ENCODE results near the gene NAB2. TPM values are rescaled to one million over a fixed set of nuclear protein-coding genes. Genes with fewer than 3 reads are reported as not detected.
"Not testable (repeated sequence)": the region's sequence is repeated elsewhere in the genome, so short reads cannot be mapped to it uniquely, and the experiment has no call there.

Gene NAB2, protein sequence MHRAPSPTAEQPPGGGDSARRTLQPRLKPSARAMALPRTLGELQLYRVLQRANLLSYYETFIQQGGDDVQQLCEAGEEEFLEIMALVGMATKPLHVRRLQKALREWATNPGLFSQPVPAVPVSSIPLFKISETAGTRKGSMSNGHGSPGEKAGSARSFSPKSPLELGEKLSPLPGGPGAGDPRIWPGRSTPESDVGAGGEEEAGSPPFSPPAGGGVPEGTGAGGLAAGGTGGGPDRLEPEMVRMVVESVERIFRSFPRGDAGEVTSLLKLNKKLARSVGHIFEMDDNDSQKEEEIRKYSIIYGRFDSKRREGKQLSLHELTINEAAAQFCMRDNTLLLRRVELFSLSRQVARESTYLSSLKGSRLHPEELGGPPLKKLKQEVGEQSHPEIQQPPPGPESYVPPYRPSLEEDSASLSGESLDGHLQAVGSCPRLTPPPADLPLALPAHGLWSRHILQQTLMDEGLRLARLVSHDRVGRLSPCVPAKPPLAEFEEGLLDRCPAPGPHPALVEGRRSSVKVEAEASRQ
- 16.3 and 19.6 TPM in 2 replicates for total RNA-seq (2014; rRNA removed; shearing (Covaris generic))
- 18.9 and 35.8 TPM in 2 replicates for polyA plus RNA-seq (2014; cell fraction: nucleus; rRNA removed)

DNA sequence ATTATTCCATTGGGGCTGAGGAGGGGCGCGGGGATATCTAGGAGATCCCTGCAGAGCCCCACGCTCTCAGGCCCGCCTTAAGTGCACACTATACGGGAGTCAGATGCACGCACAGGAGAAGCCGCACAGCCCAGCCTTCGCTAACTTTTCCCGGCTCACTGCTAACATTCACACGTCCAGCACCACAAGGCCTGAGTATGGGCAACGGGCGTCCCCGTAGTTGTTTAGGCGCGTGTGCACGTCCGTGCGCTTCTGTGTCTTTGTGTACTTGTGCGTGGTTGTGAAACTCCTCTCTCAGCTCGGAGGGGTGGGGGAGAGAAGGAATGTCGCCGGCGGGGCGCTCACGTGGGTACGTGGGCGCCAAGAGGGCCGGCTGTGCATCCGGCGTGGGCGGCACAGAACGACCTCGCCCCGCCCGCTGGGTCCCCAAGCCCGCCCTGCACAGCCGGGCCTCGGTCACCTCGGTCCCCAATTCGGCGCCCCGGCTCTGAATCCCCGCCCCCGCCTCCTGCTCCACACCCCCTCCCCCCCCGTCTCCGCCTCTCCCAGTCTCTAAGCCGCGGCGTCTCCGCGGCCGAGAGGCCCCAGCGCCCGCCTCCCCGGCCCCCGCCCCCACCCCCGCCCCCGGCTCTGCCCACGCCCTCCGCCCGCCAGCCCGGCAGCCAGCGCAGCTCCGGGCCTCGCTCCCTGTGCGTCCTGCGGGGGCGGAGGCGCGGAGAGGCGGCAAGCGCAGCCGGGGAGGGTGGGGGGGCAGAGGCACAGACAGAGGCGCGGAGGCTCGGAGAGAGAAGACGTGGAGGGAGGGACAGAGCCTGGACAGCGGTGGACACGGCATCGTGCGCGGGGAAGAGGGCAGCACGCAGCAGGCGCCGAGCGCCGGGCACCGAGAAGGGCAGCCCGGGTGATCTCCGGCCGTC, at the start of gene NAB2:
Gene NAB2 (plus strand): TSS at position 761 of the 917 bp plus-strand sequence. CDS start 158 bp downstream, outside the sequence.
- DNase-seq (ENCODE audit: extremely low read depth, low read depth) = peak; percentile 94

DNA sequence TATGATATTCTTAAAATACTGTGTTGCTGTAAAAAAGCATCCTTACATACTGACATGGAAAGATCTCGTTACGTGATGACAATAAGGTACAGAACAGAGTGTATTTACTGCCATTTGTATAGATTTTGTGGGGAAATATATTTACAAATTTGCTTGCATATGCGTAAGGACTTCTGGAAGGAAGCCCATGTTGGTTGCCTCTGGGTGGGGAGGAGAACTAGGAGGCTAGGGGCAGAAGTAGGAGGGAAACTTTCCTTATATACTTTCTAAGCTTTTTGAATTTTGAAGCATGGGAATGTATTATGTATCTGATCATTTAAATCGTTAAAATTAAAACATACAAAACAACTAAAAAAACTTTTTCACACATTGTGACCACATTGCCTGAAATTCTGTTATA, 48.7 kb upstream of the NAB2 start:
- no peak for DNase-seq (ENCODE audit: extremely low read depth, low read depth)

DNA sequence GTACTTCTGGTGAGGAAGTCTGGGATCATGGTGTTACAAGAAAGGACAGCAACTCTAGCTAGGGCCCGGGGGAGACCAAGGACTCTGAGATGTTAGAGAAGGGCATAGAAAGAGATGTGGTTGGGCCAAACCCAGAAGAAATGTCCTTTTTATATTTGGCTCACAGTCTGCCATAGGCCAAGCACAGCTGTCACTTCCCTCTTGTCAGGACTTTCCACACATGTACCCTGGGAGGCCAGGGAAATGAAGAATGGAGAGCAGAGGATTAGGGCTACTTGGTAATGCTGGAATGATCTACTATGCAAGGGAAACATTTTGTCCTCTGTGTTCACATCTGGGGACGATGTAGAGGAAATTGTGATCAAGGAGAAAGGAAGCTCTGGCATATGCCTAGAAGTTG, 48.2 kb upstream of the NAB2 start:
- DNase-seq (ENCODE audit: extremely low read depth, low read depth) = no peak

GRCh38 chr12:57042695-57043094, 46.2 kb upstream of the NAB2 start:
- no peak for DNase-seq (ENCODE audit: extremely low read depth, low read depth)

DNA sequence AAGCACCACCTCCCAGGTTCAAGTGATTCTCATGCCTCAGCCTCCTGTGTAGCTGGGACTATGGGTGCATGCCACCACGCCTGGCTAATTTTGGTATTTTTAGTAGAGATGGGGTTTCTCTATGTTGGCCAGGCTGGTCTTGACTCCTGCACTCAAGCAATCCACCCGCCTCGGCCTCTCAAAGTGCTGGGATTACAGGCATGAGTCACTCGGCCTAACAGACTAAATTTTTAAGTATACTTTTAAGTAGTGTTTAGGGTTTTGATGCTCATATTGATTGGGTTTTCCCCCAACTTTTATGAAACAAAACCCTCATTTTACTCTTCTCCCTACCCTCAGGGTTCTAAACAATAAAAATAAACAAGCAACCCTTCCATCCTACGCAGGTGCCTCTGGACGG, 44.4 kb upstream of the NAB2 start:
- no peak for DNase-seq (ENCODE audit: extremely low read depth, low read depth)

GRCh38 chr12:57044889-57045288, 44.0 kb upstream of the NAB2 start:
- DNase-seq (ENCODE audit: extremely low read depth, low read depth) = no peak

DNA sequence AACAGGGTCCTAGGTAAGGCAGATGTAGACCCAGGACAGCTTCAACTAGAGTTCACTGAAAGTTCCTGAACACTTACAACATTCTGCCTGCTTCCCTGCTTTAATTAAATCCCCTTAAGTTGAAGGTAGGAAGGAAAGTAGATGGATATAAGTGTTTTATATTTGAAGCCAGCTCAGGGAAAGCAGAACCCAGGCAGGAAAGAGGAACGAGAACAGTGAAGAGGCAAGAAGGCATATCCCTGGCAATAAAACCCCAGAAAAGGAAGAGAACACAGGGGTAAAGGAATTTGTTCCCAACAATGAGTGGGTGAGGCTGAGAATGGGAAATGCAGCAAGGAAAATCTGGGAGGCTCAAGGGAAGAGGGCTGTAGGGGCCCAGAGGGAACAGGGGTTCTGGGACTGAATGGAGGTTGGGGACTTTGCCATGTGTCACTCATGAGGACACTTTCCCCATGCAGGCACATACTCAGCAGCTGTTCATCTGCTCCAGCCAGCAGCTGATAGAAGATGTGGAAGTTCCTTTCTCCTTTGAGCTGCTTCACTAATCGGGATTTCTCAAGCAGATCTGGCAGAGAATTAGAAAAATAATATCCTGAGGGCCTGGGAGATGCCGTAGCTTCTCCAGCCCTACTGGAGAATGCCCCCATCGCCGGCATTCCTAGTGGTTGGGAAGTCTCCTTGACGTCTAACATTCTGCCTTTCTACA, 42.7 kb upstream of the NAB2 start:
- no peak for DNase-seq (ENCODE audit: extremely low read depth, low read depth)

GRCh38 chr12:57046947-57047890, 41.7 kb upstream of the NAB2 start:
- DNase-seq (ENCODE audit: extremely low read depth, low read depth) = no peak

GRCh38 chr12:57047981-57048380, 40.9 kb upstream of the NAB2 start:
- no peak for DNase-seq (ENCODE audit: extremely low read depth, low read depth)

GRCh38 chr12:57048423-57049118, 40.3 kb upstream of the NAB2 start:
- no peak for DNase-seq (ENCODE audit: extremely low read depth, low read depth)

- DNase-seq (ENCODE audit: extremely low read depth, low read depth) = no peak
Measured at GRCh38 chr12:57049119-57049446, 39.8 kb upstream of the NAB2 start.

DNA sequence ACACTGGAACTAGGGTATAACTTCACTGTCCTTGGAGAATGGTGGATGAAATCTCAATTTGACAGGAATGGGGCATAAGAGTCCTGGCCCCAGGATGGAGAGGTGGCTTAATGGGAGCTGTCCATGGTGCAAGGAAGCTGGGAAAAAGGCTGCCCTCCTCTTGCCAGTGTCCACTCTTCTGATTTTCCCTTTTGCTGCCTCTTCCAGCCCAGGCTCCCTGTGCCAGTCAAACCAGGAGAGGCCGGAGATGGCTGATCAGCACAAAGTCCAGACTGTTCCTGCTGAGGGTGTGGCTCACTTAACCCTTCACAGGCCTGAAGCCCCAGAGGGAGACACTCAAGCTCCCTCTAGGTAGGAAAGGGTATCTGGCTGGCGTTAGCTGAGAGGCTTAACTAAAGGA, 39.0 kb upstream of the NAB2 start, which contains the start of gene MYO1A:
Gene MYO1A (minus strand): TSS at position 240 of the 400 bp plus-strand sequence. CDS start 1,806 bp downstream, outside the sequence.
- no peak for DNase-seq (ENCODE audit: extremely low read depth, low read depth)

DNA sequence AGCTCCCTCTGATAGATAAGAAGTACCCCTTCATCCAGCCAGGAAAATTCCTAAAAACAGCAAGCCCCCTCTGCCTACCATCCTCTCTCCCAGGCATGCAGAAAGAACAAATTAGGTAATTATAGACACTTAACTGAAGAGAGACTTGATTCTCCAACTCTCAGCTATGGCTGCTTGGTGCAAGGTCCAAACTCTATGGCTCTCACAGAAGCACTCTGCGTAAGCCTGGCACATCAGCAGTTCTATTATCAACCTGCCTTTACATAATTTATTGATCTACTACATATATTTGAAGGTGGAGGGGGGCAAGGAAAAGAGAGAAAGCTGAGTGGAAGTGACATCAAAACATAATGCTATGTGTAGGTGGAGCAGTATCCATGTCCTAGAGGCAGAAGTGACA, 37.9 kb upstream of the NAB2 start:
- no peak for DNase-seq (ENCODE audit: extremely low read depth, low read depth)

DNA sequence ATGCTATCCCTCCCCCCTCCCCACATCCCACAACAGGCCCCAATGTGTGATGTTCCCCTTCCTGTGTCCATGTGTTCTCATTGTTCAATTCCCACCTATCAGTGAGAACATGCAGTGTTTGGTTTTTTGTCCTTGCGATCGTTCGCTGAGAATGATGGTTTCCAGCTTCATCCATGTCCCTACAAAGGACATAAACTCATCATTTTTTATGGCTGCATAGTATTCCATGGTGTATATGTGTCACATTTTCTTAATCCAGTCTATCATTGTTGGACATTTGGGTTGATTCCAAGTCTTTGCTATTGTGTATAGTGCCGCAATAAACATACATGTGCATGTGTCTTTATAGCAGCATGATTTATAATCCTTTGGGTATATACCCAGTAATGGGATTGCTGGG, 35.8 kb upstream of the NAB2 start:
- not testable (repeated sequence) for DNase-seq (ENCODE audit: extremely low read depth, low read depth)

DNA sequence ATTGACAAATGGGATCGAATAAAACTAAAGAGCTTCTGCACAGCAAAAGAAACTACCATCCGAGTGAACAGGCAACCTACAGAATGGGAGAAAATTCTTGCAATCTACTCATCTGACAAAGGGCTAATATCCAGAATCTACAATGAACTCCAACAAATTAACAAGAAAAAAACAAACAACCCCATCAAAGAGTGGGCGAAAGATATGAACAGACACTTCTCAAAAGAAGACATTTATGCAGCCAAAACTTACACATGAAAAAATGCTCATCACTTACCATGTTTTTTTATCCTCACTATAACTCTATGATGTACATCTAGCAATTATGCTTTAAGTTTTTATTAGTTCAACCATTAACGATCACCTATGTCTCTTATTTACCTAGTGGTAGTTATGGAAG, 35.0 kb upstream of the NAB2 start:
- DNase-seq (ENCODE audit: extremely low read depth, low read depth) = not testable (repeated sequence)

DNA sequence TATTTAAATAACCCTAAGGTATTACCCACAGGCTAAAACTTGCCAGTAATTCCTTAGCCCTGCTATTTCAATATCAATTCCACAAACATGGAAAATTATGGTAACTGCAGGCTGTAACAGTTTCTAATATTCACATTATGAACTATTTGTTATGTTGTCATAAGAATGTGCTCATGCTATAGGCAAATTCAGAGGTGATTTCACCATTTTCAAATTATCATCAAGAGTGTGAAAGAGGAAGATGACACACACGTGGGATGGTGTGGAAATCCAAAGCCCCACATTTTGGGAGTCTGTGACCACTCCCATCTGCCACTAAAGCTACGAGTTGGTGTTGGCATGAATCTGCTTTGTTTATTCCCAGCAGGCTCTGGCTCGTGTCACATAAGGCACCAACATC, 33.1 kb upstream of the NAB2 start:
- DNase-seq (ENCODE audit: extremely low read depth, low read depth) = no peak

DNA sequence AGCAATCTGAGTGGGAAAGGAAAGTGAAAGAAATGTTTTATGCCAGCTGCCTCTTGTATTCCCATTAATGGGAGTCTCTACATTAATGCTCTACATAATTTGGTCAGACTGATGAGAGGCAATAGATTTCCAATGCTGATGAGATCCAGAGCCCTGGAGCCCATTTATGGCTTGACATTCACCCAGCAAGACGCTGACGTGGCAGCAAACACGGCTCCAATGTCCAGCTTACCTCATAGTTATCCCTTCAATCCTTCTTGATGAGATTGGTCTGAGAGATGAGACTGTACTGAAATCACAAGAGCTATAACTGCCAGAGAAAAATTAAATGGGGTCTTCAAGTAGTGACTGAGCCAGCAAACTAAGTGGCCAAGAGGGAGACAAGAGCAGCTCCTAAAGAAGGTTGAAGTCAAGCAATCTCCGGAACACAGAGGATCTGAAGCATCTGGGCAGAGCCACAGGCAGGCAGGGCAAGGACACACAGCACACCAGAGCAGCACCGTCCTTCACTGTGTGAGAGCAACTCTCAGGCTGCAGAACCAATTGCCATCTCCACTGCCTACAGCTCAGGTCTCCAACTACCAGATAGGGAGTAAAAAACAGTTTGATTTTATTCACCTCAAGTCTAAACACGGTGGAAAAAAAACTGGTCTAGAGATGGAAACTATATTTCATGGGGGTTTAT, 31.7 kb upstream of the NAB2 start:
- no peak for DNase-seq (ENCODE audit: extremely low read depth, low read depth)

GRCh38 chr12:57058454-57058853, 30.5 kb upstream of the NAB2 start:
- no peak for DNase-seq (ENCODE audit: extremely low read depth, low read depth)

Measured in NCI-H460 (cell line).